IMR-90 (cell line): ENCODE measurements around the gene HOXD13. TPM values are rescaled to one million over a fixed set of nuclear protein-coding genes. Genes with fewer than 3 reads are reported as not detected.

Experiments used
- ATAC-seq: fragments of 200-7000 bp; cut with Tn5 transposase; 2 replicates; pipeline ENCODE4 v1.9.1; 2020; ENCODE audit warnings: low read depth, mild to moderate bottlenecking, moderate library complexity
- BruUV-seq: library from RNA; stranded (reverse); fragments of 400-500 nt; replicated peaks from 2 replicates; lab custom pipeline; 2021; lab: Mats Ljungman, UMichigan
- CTCF ChIA-PET: fragments of 300-600 bp; formaldehyde crosslinking; extraction: SDS; loops from one replicate; lab custom pipeline; 2021; ENCODE audit warnings: antibody characterized with exemption; lab: Yijun Ruan, JAX
- POLR2A ChIA-PET: fragments of 300-600 bp; sonication (Branson Sonifier 250); formaldehyde crosslinking; loops from one replicate; lab custom pipeline; 2022; ENCODE audit warnings: antibody characterized with exemption; ENCODE audit not compliant: unreplicated experiment; lab: Charles Lee
- DNase-seq: peaks from one replicate; pipeline ENCODE4 v3.0.0; 2013
- H2AFZ ChIP-seq: replicated peaks from 2 replicates; pipeline ENCODE3; 2013; ENCODE audit warnings: low read length, mild to moderate bottlenecking; ENCODE audit not compliant: poor library complexity
- H2AK5ac ChIP-seq: 2 replicates; pipeline ENCODE4 v1.6.1; 2013; ENCODE audit warnings: low read depth, low read length, inconsistent platforms
- H2AK9ac ChIP-seq: replicated peaks from 2 replicates; pipeline ENCODE3; 2013; ENCODE audit warnings: mild to moderate bottlenecking, low read depth, low read length, moderate library complexity; ENCODE audit not compliant: poor library complexity
- H2BK120ac ChIP-seq: 2 replicates; pipeline ENCODE4 v1.6.1; 2013; ENCODE audit warnings: low read depth, low read length, inconsistent platforms
- H2BK15ac ChIP-seq: 3 replicates; pipeline ENCODE4 v1.6.1; 2013; ENCODE audit warnings: low read depth, low read length, inconsistent platforms
- H2BK20ac ChIP-seq: 2 replicates; pipeline ENCODE4 v1.6.1; 2013; ENCODE audit warnings: low read depth, mild to moderate bottlenecking, inconsistent platforms, low read length, moderate library complexity
- H2BK5ac ChIP-seq: 2 replicates; pipeline ENCODE4 v1.6.1; 2013; ENCODE audit warnings: mild to moderate bottlenecking, low read depth, low read length, inconsistent platforms; ENCODE audit not compliant: poor library complexity, severe bottlenecking
- H3K14ac ChIP-seq: replicated peaks from 2 replicates; pipeline ENCODE4 v1.6.1; 2013; ENCODE audit warnings: low read depth, low read length, inconsistent platforms
- H3K18ac ChIP-seq: 2 replicates; pipeline ENCODE4 v1.6.1; 2013; ENCODE audit warnings: low read depth, low read length, control low read depth
- H3K23ac ChIP-seq: 2 replicates; pipeline ENCODE4 v1.6.1; 2013; ENCODE audit warnings: low read depth, low read length, inconsistent platforms
- H3K27ac ChIP-seq: 2 replicates; pipeline ENCODE4 v1.5.1; 2013; ENCODE audit warnings: mild to moderate bottlenecking, control low read depth, low read length; ENCODE audit not compliant: insufficient read depth
- H3K27me3 ChIP-seq: 2 replicates; pipeline ENCODE4 v1.6.1; 2013; ENCODE audit warnings: low read length; ENCODE audit not compliant: control insufficient read depth, insufficient read depth
- H3K36me3 ChIP-seq: 2 replicates; pipeline ENCODE4 v1.6.1; 2013; ENCODE audit warnings: low read length, mixed read lengths; ENCODE audit not compliant: control insufficient read depth, insufficient read depth
- H3K4ac ChIP-seq: 2 replicates; pipeline ENCODE4 v1.6.1; 2013; ENCODE audit warnings: low read depth, low read length, inconsistent platforms
- H3K4me1 ChIP-seq: 2 replicates; pipeline ENCODE4 v1.6.1; 2013; ENCODE audit warnings: low read length, mixed read lengths; ENCODE audit not compliant: control insufficient read depth, insufficient read depth
- H3K4me2 ChIP-seq: 2 replicates; pipeline ENCODE4 v1.6.1; 2013; ENCODE audit warnings: low read depth, mild to moderate bottlenecking, control low read depth, low read length, moderate library complexity
- H3K4me3 ChIP-seq: 2 replicates; pipeline ENCODE4 v1.5.1; 2013; ENCODE audit warnings: low read depth, mild to moderate bottlenecking, control low read depth, low read length, moderate library complexity; ENCODE audit not compliant: insufficient read depth
- H3K56ac ChIP-seq: 2 replicates; pipeline ENCODE4 v1.6.1; 2013; ENCODE audit warnings: low read length, inconsistent platforms; ENCODE audit not compliant: insufficient read depth; ENCODE audit errors: extremely low read depth
- H3K79me1 ChIP-seq, 2 experiments: 2 replicates each; pipeline ENCODE4 v1.6.1; 2013; ENCODE audit warnings: low read length in 2 of 2, inconsistent platforms in 1 of 2, low read depth in 1 of 2
- H3K9ac ChIP-seq: 2 replicates; pipeline ENCODE4 v1.6.1; 2013; ENCODE audit warnings: low read depth, low read length, control low read depth
- H3K9me1 ChIP-seq: 2 replicates; pipeline ENCODE4 v1.6.1; 2013; ENCODE audit warnings: low read length, inconsistent platforms; ENCODE audit not compliant: insufficient read depth
- H3K9me3 ChIP-seq: 2 replicates; pipeline ENCODE4 v1.6.1; 2013; ENCODE audit warnings: low read length; ENCODE audit not compliant: control insufficient read depth, insufficient read depth
- H4K20me1 ChIP-seq: 2 replicates; pipeline ENCODE4 v1.6.1; 2013; ENCODE audit warnings: low read length, inconsistent platforms; ENCODE audit not compliant: insufficient read depth
- H4K5ac ChIP-seq: 2 replicates; pipeline ENCODE4 v1.6.1; 2013; ENCODE audit warnings: mild to moderate bottlenecking, low read depth, low read length, control low read depth
- H4K8ac ChIP-seq, 2 experiments: 2 replicates each; pipeline ENCODE4 v1.6.1; 2013; ENCODE audit warnings: low read depth in 2 of 2, low read length in 2 of 2, control low read depth in 1 of 2, inconsistent platforms in 1 of 2
- H4K91ac ChIP-seq: 2 replicates; pipeline ENCODE4 v1.6.1; 2013; ENCODE audit warnings: low read depth, low read length, inconsistent platforms; ENCODE audit not compliant: insufficient read depth
- BHLHE40 ChIP-seq: fragments of 150-350 bp; IDR thresholded peaks from 2 replicates; pipeline ENCODE4 v1.6.1; 2016; ENCODE audit warnings: mild to moderate bottlenecking, low read depth, low read length
- CHD1 ChIP-seq: IDR thresholded peaks from 2 replicates; pipeline ENCODE4 v1.6.1; 2012; ENCODE audit warnings: low read depth, low read length, improper control_type of control experiment
- CTCF ChIP-seq: conservative IDR thresholded peaks from 2 replicates; pipeline ENCODE4 v1.5.1; 2012; ENCODE audit warnings: mild to moderate bottlenecking, low read depth, low read length, improper control_type of control experiment
- MAZ ChIP-seq: IDR thresholded peaks from 2 replicates; pipeline ENCODE4 v1.6.1; 2012; ENCODE audit warnings: low read depth, mild to moderate bottlenecking, low read length, improper control_type of control experiment, moderate library complexity, borderline replicate concordance
- NFE2L2 ChIP-seq: fragments of 150-350 bp; IDR thresholded peaks from 2 replicates; pipeline ENCODE4 v1.6.1; 2016; ENCODE audit warnings: low read depth, mild to moderate bottlenecking, low read length
- USF2 ChIP-seq: fragments of 150-350 bp; IDR thresholded peaks from 2 replicates; pipeline ENCODE4 v1.6.1; 2017; ENCODE audit warnings: mild to moderate bottlenecking, antibody characterized with exemption, low read length, low read depth
- WGBS, 2 experiments: methylation state at CpG; one replicate each; pipeline versions ENCODE4 v1.1.5 to v1.1.7; 2013; ENCODE audit warnings: missing lambda C conversion rate in 2 of 2; ENCODE audit not compliant: insufficient read length in 1 of 2; ENCODE audit errors: extremely low coverage in 2 of 2; 5-methylcytosine and 5-hydroxymethylcytosine counted together
- dilution Hi-C: fragments of 300-500 bp; cut with HindIII; formaldehyde crosslinking; loops from one replicate; pipeline ENCODE4 v1.14.3; 2018; ENCODE audit warnings: low sequenced_read_pairs; ENCODE audit not compliant: unreplicated experiment
- in situ Hi-C: fragments of 300-500 bp; cut with MboI; formaldehyde crosslinking; loops from 3 replicates; pipeline ENCODE4 v1.14.3; 2019; ENCODE audit warnings: low sequenced_read_pairs, inconsistent platforms, mixed read lengths
- intact Hi-C: fragments of 100-400 bp; cut with micrococcal nuclease; formaldehyde crosslinking; loops from 2 replicates; pipeline ENCODE4 v1.10.0; 2022
- polyA plus RNA-seq, 3 experiments: library from polyadenylated mRNA; depleted of rRNA; stranded (reverse); fragments of >200 nt; gene quantifications; 2 replicates each; pipeline ENCODE4 v1.2.3, GENCODE V29; 2012; ENCODE audit warnings: low replicate concordance in 1 of 3
- total RNA-seq: library from RNA; depleted of rRNA; stranded (reverse); fragments of >200 nt; gene quantifications from 2 replicates; pipeline ENCODE4 v1.2.3, GENCODE V29; 2012

HOXD13 gene
- total and polyA plus RNA-seq, 2 of the 4 experiments (the other 2 are of a cell fraction) = not detected

- H2BK20ac ChIP-seq = no peak overlapping the region
- no peaks in the 10 kb centered on the region for H3K36me3 ChIP-seq
- no peak overlapping the region for H4K8ac ChIP-seq
- no peak overlapping the region for H2BK15ac ChIP-seq
- peaks cover 90% of the 10 kb centered on the region for H3K27me3 ChIP-seq
- DNase-seq = no peak
- no peak overlapping the region for H4K91ac ChIP-seq
- H2AK5ac ChIP-seq = no peak overlapping the region
- no peaks in the 10 kb centered on the region for H3K79me1 ChIP-seq
- peak overlapping the region; percentile 13; the same call in 1 of the 2 replicates for H3K4me3 ChIP-seq
- H3K4me2 ChIP-seq = no peak overlapping the region
- in situ Hi-C loops = no loop called here
- H3K4me1 ChIP-seq = no peaks in the 10 kb centered on the region
- no peak overlapping the region for H3K23ac ChIP-seq
- ATAC-seq = peak; percentile 27; the same call in 1 of the 2 replicates
- no peaks in the 10 kb centered on the region for H4K20me1 ChIP-seq
- H3K9me1 ChIP-seq = no peaks in the 10 kb centered on the region
- dilution Hi-C loops = no loop called here
- WGBS, 2 experiments = 1% methylated on average over 30 of the region's 71 CpGs; no CpG with 5 or more reads in 1 of the 2 experiments
- H2AFZ ChIP-seq = peak overlapping the region; percentile 39
- no peak overlapping the region for H3K9ac ChIP-seq
- ChIA-PET POLR2A (no interaction called here), CTCF (no interaction called here)
- TF ChIP-seq NFE2L2 (no peak), MAZ (no peak), CTCF (no peak), CHD1 (no peak), BHLHE40 (no peak), USF2 (peak; percentile 57; the same call in 1 of the 2 replicates)
- H2AK9ac ChIP-seq = no peak overlapping the region
- intact Hi-C loops = no loop called here
- no peak overlapping the region for H3K27ac ChIP-seq
- no peak overlapping the region for H3K14ac ChIP-seq
- no peak overlapping the region for H3K18ac ChIP-seq
- no TSS peak for BruUV-seq
- H4K5ac ChIP-seq = no peak overlapping the region
- H2BK120ac ChIP-seq = no peak overlapping the region
- H2BK5ac ChIP-seq = no peak overlapping the region
- H3K9me3 ChIP-seq = peaks cover 3% of the 10 kb centered on the region
- no peak overlapping the region for H3K56ac ChIP-seq
- no peak overlapping the region for H3K4ac ChIP-seq
Observed at GRCh38 chr2:176136374-176137251, 44.1 kb downstream of the HOXD13 start.
